Uterus (tissue), 4 donors: ENCODE data around the gene ARSG. TPM values are rescaled to one million over a fixed set of nuclear protein-coding genes. Genes with fewer than 3 reads are reported as not detected.

Experiments
- DNase-seq, 2 donors: peaks; one replicate each; pipeline ENCODE4 v3.0.0-alpha.2; 2019 to 2020
- H3K27ac ChIP-seq, 2 donors: fragments of 200-600 bp; sonication (generic); 1 replicate in 1 of 2; 2 replicates in 1 of 2; pipeline ENCODE4 v1.5.1; 2016 to 2018
- H3K27me3 ChIP-seq, 2 donors: fragments of 200-600 bp; sonication (generic); one replicate each; pipeline ENCODE4 v1.5.1; 2018 to 2019; ENCODE audit warnings: control low read depth in 1 of 2
- H3K36me3 ChIP-seq, 2 donors: fragments of 200-600 bp; sonication (generic); one replicate each; pipeline ENCODE4 v1.5.1; 2019; ENCODE audit warnings: control low read depth in 1 of 2
- H3K4me1 ChIP-seq, 2 donors: fragments of 200-600 bp; sonication (generic); one replicate each; pipeline ENCODE4 v1.5.1; 2018 to 2019; ENCODE audit warnings: control low read depth in 1 of 2
- H3K4me3 ChIP-seq, 2 donors: fragments of 200-600 bp; sonication (generic); 1 replicate in 1 of 2; 2 replicates in 1 of 2; pipeline ENCODE4 v1.5.1; 2018 to 2019; ENCODE audit warnings: mild to moderate bottlenecking in 1 of 2
- H3K9me3 ChIP-seq, 2 donors: fragments of 200-600 bp; sonication (generic); one replicate each; pipeline ENCODE4 v1.5.1; 2019; ENCODE audit warnings: control low read depth in 1 of 2
- CTCF ChIP-seq, 4 experiments: fragments of 200-600 bp in 2 of 4; fragments of 450-650 bp in 2 of 4; sonication (generic) in 2 of 4; IDR thresholded peaks; one replicate each; pipeline ENCODE4 v1.5.1; 2016 to 2019; ENCODE audit warnings: antibody characterized with exemption in 4 of 4, mild to moderate bottlenecking in 2 of 4, moderate library complexity in 1 of 4
- POLR2A ChIP-seq, 2 donors: fragments of 450-650 bp; IDR thresholded peaks; one replicate each; pipeline ENCODE4 v1.6.1; 2016; ENCODE audit warnings: antibody characterized with exemption in 2 of 2, mild to moderate bottlenecking in 1 of 2, moderate library complexity in 1 of 2
- intact Hi-C: fragments of 100-400 bp; cut with DNase I; formaldehyde crosslinking; loops from one replicate; pipeline ENCODE4 v1.15.1; 2023; ENCODE audit warnings: low total_unique reads
- total RNA-seq, 4 donors: library from RNA; depleted of rRNA in 3 of 4; stranded (reverse); fragments of >200 nt in 3 of 4; gene quantifications; one replicate each; pipeline versions ENCODE4 v1.1.0 to v1.2.4, GENCODE V29; 2014 to 2023
- donor health status: DM: yes; HTN: yes; CAD: no.

ARSG gene
- total RNA-seq, 4 donors from 2014 or later: 0.59 to 6.4 (median 5.7) TPM

GRCh38 chr17:68420065-68420464 lies 128.8 kb downstream of the ARSG start:
- Histone ChIP-seq H3K4me1 (no peaks in the 10 kb centered on the region), H3K27ac (no peak overlapping the region), H3K27me3 (no peaks in the 10 kb centered on the region), H3K4me3 (no peak overlapping the region), H3K36me3 (no peaks in the 10 kb centered on the region), H3K9me3 (peaks cover 0 to 8% of the 10 kb centered on the region in 2 donors)
- DNase-seq: no peak
- intact Hi-C loops: loop anchor here (10.0 kb wide), 1 partner anchor 145 kb away; no protein-coding TSS in a partner anchor
- TF ChIP-seq CTCF (IDR thresholded peaks at IDR 0.05): no peak
- no peak for TF ChIP-seq POLR2A (IDR thresholded peaks at IDR 0.05)

- no peak for DNase-seq
- no peaks in the 10 kb centered on the region for H3K36me3 ChIP-seq
These were observed 130.2 kb downstream of the ARSG start for GRCh38 chr17:68421486-68421885.

GRCh38 chr17:68422821-68423220 lies 131.5 kb downstream of the ARSG start:
- H3K9me3 ChIP-seq: no peaks in the 10 kb centered on the region
- H3K27ac ChIP-seq: no peak overlapping the region
- DNase-seq: no peak
- H3K4me1 ChIP-seq: no peaks in the 10 kb centered on the region
- TF ChIP-seq POLR2A (IDR thresholded peaks at IDR 0.05) (no peak), CTCF (IDR thresholded peaks at IDR 0.05) (no peak)
- H3K36me3 ChIP-seq: no peaks in the 10 kb centered on the region
- intact Hi-C loops: loop anchor here (10.0 kb wide), 1 partner anchor 148 kb away; no protein-coding TSS in a partner anchor
- no peak overlapping the region for H3K4me3 ChIP-seq
- no peaks in the 10 kb centered on the region for H3K27me3 ChIP-seq

More at GRCh38 chr17:68421486-68421885, 130.2 kb downstream of the ARSG start:
- Histone ChIP-seq H3K4me1 (no peaks in the 10 kb centered on the region), H3K9me3 (peaks cover 0 to under 1% of the 10 kb centered on the region in 2 donors), H3K27me3 (no peaks in the 10 kb centered on the region), H3K4me3 (no peak overlapping the region), H3K27ac (no peak overlapping the region)
- intact Hi-C loops: loop anchor here (10.0 kb wide), 1 partner anchor 147 kb away; no protein-coding TSS in a partner anchor
- no peak for TF ChIP-seq CTCF (IDR thresholded peaks at IDR 0.05)
- no peak for TF ChIP-seq POLR2A (IDR thresholded peaks at IDR 0.05)

- no peak overlapping the region for H3K4me3 ChIP-seq
- no peak for DNase-seq
- no peaks in the 10 kb centered on the region for H3K27me3 ChIP-seq
- no peaks in the 10 kb centered on the region for H3K4me1 ChIP-seq
- no peaks in the 10 kb centered on the region for H3K9me3 ChIP-seq
- H3K27ac ChIP-seq: no peak overlapping the region
- no peak for TF ChIP-seq CTCF (IDR thresholded peaks at IDR 0.05)
- TF ChIP-seq POLR2A (IDR thresholded peaks at IDR 0.05): no peak
- no peaks in the 10 kb centered on the region for H3K36me3 ChIP-seq
- intact Hi-C loops: loop anchor here (10.0 kb wide), 1 partner anchor 148 kb away; no protein-coding TSS in a partner anchor
These were observed 132.0 kb downstream of the ARSG start for GRCh38 chr17:68423251-68423650.

GRCh38 chr17:68424203-68424602 lies 132.9 kb downstream of the ARSG start:
- no peaks in the 10 kb centered on the region for H3K27me3 ChIP-seq
- H3K4me1 ChIP-seq: no peaks in the 10 kb centered on the region
- intact Hi-C loops: loop anchor here (10.0 kb wide), 1 partner anchor 149 kb away; no protein-coding TSS in a partner anchor
- H3K9me3 ChIP-seq: no peaks in the 10 kb centered on the region
- H3K4me3 ChIP-seq: no peak overlapping the region
- no peaks in the 10 kb centered on the region for H3K36me3 ChIP-seq
- H3K27ac ChIP-seq: no peak overlapping the region
- TF ChIP-seq CTCF (IDR thresholded peaks at IDR 0.05): no peak
- TF ChIP-seq POLR2A (IDR thresholded peaks at IDR 0.05): no peak
- no peak for DNase-seq
